ENCODE results near the gene CERS1.

Gene CERS1

GRCh38 chr19:18904334-18905057 is 8.5 kb upstream of the CERS1 start:
- TF ChIP-seq RAD21 (IDR thresholded peaks at IDR 0.05; ENCODE audit: low read depth) (no peak), TAF1 (IDR thresholded peaks at IDR 0.05; ENCODE audit: low read depth) (no peak), TEAD4 (IDR thresholded peaks at IDR 0.05) (no peak), NFIC (IDR thresholded peaks at IDR 0.05) (no peak), EP300 (IDR thresholded peaks at IDR 0.05; ENCODE audit: borderline replicate concordance) (no peak), YY1 (IDR thresholded peaks at IDR 0.05; ENCODE audit: low read depth) (no peak), USF1 (IDR thresholded peaks at IDR 0.05) (no peak), FOXM1 (IDR thresholded peaks at IDR 0.05; ENCODE audit: borderline replicate concordance, low read depth) (no peak), TCF12 (IDR thresholded peaks at IDR 0.05; ENCODE audit: low read depth) (no peak), CEBPB (IDR thresholded peaks at IDR 0.05) (no peak), ZBTB7A (IDR thresholded peaks at IDR 0.05; ENCODE audit: low read depth) (no peak)
- TF ChIP-seq, protein P1, sequence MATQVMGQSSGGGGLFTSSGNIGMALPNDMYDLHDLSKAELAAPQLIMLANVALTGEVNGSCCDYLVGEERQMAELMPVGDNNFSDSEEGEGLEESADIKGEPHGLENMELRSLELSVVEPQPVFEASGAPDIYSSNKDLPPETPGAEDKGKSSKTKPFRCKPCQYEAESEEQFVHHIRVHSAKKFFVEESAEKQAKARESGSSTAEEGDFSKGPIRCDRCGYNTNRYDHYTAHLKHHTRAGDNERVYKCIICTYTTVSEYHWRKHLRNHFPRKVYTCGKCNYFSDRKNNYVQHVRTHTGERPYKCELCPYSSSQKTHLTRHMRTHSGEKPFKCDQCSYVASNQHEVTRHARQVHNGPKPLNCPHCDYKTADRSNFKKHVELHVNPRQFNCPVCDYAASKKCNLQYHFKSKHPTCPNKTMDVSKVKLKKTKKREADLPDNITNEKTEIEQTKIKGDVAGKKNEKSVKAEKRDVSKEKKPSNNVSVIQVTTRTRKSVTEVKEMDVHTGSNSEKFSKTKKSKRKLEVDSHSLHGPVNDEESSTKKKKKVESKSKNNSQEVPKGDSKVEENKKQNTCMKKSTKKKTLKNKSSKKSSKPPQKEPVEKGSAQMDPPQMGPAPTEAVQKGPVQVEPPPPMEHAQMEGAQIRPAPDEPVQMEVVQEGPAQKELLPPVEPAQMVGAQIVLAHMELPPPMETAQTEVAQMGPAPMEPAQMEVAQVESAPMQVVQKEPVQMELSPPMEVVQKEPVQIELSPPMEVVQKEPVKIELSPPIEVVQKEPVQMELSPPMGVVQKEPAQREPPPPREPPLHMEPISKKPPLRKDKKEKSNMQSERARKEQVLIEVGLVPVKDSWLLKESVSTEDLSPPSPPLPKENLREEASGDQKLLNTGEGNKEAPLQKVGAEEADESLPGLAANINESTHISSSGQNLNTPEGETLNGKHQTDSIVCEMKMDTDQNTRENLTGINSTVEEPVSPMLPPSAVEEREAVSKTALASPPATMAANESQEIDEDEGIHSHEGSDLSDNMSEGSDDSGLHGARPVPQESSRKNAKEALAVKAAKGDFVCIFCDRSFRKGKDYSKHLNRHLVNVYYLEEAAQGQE (IDR thresholded peaks at IDR 0.05; ENCODE audit: low read depth): no peak
- TF ChIP-seq, protein P2, sequence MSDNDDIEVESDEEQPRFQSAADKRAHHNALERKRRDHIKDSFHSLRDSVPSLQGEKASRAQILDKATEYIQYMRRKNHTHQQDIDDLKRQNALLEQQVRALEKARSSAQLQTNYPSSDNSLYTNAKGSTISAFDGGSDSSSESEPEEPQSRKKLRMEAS (IDR thresholded peaks at IDR 0.05): no peak

DNA sequence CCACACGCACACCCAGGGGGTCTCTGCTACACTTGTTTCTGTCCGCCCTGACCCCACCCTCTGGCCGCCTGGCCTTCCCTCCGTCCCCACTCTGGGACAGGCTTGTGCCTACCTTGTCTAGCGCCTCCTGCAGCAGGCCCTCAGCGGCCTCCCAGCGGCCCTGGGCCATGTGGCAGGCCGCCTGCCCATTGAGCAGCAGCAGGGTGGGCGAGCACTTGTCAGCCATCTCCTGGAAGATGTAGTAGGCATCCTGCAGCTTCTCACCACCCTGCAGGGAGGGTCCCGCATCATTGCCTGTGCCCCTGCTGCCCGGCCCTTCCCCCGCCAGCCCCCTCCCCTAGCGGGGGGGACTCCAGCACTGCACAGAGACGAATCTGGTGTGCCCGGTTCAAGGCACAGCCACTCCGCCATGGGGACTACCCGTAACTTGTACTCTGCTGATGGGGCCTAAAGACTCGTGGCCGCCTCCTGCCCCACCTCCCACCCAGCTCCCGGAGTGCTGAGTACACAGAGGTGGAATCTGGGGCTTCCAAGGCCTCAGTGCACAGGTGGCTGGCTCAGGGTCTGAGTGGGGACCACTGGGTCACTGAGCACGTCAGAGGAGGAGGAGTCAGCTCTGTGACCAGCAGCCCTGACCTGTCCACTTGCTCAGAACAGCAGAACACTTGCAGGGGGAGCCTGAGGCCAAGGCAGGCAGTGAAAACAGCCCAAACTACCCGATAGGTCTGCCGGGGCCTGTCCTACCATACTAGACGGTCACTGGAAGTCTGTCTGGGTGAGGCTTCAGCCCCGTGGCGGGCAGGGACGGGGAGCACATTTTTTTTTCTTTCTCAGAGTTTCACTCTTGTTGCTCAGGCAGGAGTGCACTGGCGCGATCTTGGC is 7.4 kb upstream of the CERS1 start:
- no peak for TF ChIP-seq FOXM1 (IDR thresholded peaks at IDR 0.05; ENCODE audit: borderline replicate concordance, low read depth)
- no peak for TF ChIP-seq TCF12 (IDR thresholded peaks at IDR 0.05; ENCODE audit: low read depth)
- TF ChIP-seq TAF1 (IDR thresholded peaks at IDR 0.05; ENCODE audit: low read depth): no peak
- TF ChIP-seq YY1 (IDR thresholded peaks at IDR 0.05; ENCODE audit: low read depth): no peak
- 0 out of 2 replicates have a peak, but pooled peaks have one; percentile 46 for TF ChIP-seq ZBTB7A (IDR thresholded peaks at IDR 0.05; ENCODE audit: low read depth)

DNA sequence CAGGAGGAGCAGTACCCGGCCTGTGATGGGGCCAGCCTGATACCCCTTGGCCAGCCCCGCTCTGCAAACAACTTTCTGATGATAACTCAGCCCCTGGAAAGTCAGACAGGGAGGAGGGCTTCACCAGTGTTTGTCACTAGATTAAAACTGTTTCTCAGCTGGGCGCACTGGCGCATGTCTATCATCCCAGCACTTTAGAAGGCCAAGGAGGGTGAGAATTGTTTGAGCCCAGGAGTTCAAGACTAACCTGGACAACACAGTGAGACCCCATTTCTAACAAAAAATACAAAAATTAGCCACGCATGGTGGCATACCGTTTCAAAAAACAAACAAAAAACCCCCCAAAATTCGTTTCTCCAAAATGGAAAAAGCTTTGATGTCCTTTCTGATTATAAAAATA is 5.5 kb upstream of the CERS1 start:
- TF ChIP-seq, protein P2 (IDR thresholded peaks at IDR 0.05): no peak

DNA sequence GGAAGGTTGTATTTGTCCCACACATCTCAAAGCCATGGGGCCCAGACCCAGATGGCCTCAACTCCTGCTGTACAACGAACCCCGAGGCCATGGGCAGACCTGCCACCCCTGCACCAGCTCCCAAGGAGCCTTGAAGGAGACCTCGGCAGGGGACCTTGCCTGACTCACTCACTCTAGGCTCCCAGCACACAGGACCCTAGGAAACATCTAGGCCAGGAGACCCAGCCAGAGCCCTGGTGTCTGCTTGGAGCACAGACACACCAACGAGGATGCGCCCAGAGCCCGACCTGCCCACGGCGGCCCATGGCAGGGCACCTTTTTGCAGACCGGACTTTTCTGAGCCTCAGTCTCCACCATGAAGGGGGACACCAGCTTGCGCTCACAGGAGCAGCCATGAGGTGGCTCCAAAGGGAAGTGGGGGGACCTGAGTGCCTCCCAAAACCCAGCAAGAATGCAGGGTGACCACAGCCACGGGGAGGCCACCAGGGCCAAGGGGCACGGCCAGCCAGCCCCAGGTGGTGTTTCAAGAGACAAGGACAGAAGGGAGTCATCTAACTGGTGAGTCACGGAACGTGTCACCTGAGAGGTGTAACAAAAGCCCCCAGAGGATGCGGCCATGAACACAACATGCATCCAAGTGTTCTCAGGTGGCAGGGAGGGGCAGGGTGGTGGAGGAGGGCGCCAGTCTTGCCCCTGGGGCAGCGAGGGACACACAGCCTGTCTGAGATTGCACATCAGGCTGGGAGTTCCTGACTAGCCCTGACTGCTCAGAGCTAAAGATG is 4.9 kb upstream of the CERS1 start:
- TF ChIP-seq, protein P1 (IDR thresholded peaks at IDR 0.05; ENCODE audit: low read depth): no peak
- TF ChIP-seq RAD21 (IDR thresholded peaks at IDR 0.05; ENCODE audit: low read depth) (no peak), EGR1 (IDR thresholded peaks at IDR 0.05) (no peak), TEAD4 (IDR thresholded peaks at IDR 0.05) (no peak), ZBTB7A (IDR thresholded peaks at IDR 0.05; ENCODE audit: low read depth) (no peak), FOXM1 (IDR thresholded peaks at IDR 0.05; ENCODE audit: borderline replicate concordance, low read depth) (no peak), TCF12 (IDR thresholded peaks at IDR 0.05; ENCODE audit: low read depth) (no peak), EP300 (IDR thresholded peaks at IDR 0.05; ENCODE audit: borderline replicate concordance) (no peak), TAF1 (IDR thresholded peaks at IDR 0.05; ENCODE audit: low read depth) (no peak), CEBPB (IDR thresholded peaks at IDR 0.05) (no peak), CREB1 (IDR thresholded peaks at IDR 0.05; ENCODE audit: low read depth) (no peak), YY1 (IDR thresholded peaks at IDR 0.05; ENCODE audit: low read depth) (no peak), USF1 (IDR thresholded peaks at IDR 0.05) (no peak), NFIC (IDR thresholded peaks at IDR 0.05) (no peak)
- TF ChIP-seq, protein P2 (IDR thresholded peaks at IDR 0.05): no peak
